ENCODE data around the gene CCNA2. TPM values are rescaled to one million over a fixed set of nuclear protein-coding genes. Genes with fewer than 3 reads are reported as not detected.

The CCNA2 gene
- total RNA-seq = 10 to 100 TPM; 91.2 to 92.3 TPM

DNA sequence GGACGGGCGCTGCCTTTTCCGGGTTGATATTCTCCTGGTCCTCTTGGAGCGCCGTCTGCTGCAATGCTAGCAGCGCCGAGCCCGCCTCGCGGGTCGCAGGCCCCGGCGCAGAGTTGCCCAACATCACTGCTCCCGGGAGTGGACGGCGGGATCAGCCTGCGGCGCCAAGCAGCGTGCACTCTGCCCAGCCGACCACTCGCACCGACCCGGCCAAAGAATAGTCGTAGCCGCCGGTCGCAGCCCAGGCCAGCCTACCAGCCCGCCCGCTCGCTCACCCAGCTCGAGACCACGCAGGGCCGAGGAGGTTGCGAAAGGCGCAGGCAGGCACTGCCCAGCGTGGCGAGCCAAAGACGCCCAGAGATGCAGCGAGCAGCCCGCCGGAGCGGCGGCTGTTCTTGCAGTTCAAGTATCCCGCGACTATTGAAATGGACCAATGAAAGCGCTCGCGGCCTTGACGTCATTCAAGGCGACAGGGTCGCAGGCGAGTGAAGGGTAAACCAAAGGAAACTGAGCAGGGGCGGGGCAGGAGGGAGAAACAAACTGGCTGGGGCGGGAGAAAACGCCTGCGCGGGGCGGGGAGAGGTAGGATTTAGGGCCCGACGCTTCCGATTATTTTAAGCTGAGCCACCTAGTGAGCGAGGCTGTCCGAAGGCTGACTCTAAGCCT, at the start of gene CCNA2:
TSS of gene CCNA2 (minus strand) at position 379 of the 666 bp plus-strand sequence. CDS start at position 124, 255 bp downstream.
- POLR2A ChIA-PET = interaction anchor here (0.7 kb wide), 1 partner anchor 46 kb away, joined by 5 read pairs; the partner anchor contains the start of gene BBS7
- CTCF ChIA-PET = interaction anchor here (1.5 kb wide), 1 partner anchor 22 kb away, joined by 3 read pairs; the partner anchor contains the start of gene EXOSC9

DNA sequence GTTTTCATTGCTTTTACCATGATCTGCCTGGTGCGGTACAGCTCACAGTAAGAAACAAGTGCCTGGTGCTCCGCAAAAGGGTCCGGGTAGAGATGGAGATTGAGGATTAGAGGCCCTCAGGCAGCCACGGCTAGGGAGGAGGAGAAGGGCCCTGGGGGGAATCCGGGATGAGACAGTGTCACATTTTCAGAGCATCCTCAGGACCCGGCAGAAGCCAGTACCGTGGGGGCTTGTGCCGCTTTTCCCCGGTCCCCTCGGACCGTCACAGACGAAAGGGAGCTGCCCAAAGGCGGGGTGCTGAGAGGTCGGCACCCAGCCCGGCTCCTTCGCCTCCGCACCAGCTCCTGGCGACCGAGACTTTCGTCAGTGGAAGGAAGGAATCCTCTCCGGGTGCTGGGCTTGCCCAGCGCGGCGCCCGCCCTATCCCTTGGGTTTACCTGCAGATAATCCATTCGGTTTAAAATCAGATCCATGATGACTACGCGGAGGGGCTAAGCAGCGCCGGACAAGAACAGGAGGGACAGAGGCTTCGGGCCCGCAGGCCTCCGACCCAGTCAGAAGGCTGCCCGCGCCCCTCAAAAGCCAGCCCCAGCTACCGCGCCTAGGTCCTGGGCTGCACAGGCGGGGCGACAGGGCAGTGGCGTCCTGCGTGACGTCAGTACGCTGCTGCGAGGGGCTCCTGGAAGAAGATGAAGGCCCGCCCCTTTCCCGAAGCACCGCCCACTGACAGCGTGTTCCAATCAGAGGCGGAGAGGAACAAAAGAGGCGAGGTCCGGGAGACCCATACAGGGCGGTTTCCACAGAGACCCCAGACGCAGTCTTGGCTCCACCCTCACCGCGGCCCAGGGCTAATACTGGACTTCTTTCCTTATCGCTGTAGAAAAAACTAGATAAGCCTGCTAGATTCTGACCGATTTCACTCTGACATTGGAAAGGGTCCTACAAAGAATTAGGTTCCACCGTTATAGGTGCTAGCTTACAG, 46.4 kb upstream of the CCNA2 start, which contains the start of gene BBS7:
TSS of gene BBS7 (minus strand) at position 634 of the 982 bp plus-strand sequence. CDS start at position 473, 161 bp downstream.
- ChIA-PET POLR2A (interaction anchor here (0.7 to 1.1 kb wide), 2 partner anchors 46 to 69 kb away, joined by 3 to 5 read pairs; partner anchors contain the start of gene EXOSC9), CTCF (interaction anchor here (1.1 kb wide), 1 partner anchor 14 kb away, joined by 3 read pairs; no protein-coding TSS in a partner anchor)

GRCh38 chr4:121863799-121864198, 40.1 kb upstream of the CCNA2 start:
- POLR2A ChIA-PET = no interaction called here
- CTCF ChIA-PET = no interaction called here

DNA sequence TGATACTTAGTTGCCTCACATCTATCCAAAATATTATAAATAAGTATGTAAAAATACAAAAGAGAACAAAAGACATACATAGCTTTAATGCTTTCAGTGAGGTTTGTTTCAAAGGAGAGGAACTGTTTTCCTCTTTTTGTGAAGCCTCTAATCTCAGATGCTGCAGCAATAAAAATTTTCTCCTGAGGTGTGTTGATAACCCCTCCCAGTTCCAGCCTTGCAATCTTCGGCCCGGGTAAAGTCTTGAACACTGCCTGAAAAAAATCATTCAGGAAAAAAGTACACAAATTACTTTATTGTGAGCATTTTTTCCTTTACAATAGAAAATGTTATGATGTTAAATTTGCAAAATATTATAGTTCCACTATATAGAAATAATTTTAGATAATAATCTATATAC, 37.7 kb upstream of the CCNA2 start:
- POLR2A ChIA-PET = no interaction called here
- CTCF ChIA-PET = no interaction called here

DNA sequence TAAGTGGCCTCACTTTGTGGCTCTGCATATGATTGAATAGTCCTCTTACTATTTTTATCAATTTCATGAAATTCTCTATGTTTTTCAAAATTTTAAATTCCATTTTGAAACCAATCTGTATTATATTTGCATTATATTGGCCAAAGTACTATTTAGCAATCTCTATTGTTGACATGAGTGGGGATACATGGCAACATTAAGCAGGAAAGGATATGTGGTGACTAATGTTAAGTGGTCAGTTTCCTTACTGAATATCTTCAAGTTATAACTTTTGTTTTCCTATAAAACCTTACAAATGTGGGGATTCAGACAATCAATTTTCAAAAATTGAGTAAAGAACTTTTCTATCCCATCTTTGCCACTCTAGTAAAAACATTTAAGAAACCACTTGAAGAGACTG, 36.4 kb upstream of the CCNA2 start:
- ChIA-PET CTCF (no interaction called here), POLR2A (no interaction called here)

DNA sequence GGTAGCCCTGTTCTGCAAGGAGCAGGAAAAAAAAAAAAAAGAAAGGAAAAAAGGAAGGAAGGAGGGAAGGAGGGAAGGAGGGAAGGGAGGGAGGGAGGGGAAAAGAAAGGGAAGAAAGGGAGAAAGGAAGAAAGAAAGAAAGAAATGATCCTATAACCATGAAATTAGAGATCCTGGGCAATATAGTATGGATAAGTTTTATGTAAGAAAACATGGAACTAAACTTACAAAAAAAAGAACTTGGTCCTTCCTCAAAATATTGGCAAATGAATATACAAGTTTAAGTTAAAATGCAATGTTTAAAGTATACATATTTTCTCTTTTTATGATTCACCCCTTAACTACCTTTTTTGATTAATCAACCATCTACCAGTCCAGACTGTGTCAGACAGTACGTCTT, 27.7 kb upstream of the CCNA2 start:
- CTCF ChIA-PET = no interaction called here

DNA sequence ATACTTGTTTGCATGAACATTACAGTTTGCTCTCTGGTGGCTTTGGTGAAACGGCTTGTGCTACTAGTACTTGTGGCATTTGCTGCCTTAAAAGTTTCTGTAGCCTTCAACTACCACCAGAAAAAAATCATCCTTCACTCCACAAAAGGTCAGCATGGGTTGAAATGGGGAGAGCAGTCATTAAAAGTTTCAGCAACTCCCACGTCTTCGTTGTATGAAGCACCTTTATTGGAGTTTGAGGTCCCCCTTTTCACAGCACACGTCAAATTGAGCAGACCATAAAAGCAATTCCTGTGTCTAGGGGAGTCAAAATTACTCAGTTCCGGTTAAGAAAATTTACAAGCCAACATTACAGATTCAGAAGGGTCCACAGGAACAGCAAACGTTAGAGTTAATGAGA, 23.0 kb upstream of the CCNA2 start:
- CTCF ChIA-PET = no interaction called here
- POLR2A ChIA-PET = no interaction called here

More for the DNA sequence above, 27.7 kb upstream of the CCNA2 start:
- POLR2A ChIA-PET = no interaction called here

DNA sequence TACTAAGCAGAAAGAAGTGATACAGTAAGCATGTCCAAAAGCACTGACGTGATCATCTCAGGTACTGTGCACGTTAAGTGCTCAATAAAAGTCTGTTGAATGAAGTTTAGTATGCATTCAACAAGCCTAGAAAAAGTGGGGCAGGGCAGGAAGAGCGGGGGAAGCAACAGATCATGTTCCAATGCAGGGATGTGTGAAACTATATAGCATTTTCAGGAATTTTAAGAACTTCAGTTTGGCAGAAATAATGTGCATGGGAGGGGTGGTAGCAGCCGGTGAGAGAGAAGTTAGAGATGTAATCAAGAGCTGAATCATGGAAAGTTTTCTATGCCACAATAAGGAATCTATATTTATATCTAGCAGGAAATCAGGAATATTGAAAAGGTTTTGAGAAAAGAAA, 19.2 kb upstream of the CCNA2 start:
- POLR2A ChIA-PET = no interaction called here
- CTCF ChIA-PET = no interaction called here

GRCh38 chr4:121838136-121838535, 14.5 kb upstream of the CCNA2 start:
- CTCF ChIA-PET = no interaction called here
- POLR2A ChIA-PET = interaction anchor here (0.6 kb wide), 1 partner anchor 33 kb away, joined by 4 read pairs; no protein-coding TSS in a partner anchor

DNA sequence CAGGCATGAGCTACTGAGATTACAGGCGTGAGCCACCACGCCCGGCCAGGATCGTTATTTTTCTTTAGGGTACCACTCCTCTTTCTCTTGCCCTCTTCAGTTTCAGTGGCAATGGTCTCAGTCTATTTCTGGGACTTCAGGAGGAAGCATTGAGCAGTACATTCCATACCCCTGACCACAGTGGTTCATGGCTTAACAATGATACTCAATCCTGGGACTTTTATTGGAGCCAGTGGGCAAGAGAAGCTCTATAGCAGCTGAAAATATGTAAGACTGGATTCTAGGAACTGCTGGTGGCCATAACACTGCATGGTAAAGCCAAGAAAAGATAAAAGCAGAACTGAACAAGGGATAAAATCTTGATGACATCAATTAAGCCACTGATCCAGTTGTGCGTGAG, 5.8 kb upstream of the CCNA2 start:
- POLR2A ChIA-PET = no interaction called here
- CTCF ChIA-PET = no interaction called here

- ChIA-PET CTCF (no interaction called here), POLR2A (no interaction called here)
These were observed 4.2 kb upstream of the CCNA2 start for GRCh38 chr4:121827853-121828252.

- CTCF ChIA-PET = interaction anchor here (1.5 kb wide), 1 partner anchor 24 kb away, joined by 3 read pairs; the partner anchor contains the start of gene EXOSC9
- POLR2A ChIA-PET = interaction anchor here (0.6 kb wide), 1 partner anchor 133 kb away, joined by 3 read pairs; no protein-coding TSS in a partner anchor
These were observed 1.3 kb upstream of the CCNA2 start for GRCh38 chr4:121824950-121825349.

DNA sequence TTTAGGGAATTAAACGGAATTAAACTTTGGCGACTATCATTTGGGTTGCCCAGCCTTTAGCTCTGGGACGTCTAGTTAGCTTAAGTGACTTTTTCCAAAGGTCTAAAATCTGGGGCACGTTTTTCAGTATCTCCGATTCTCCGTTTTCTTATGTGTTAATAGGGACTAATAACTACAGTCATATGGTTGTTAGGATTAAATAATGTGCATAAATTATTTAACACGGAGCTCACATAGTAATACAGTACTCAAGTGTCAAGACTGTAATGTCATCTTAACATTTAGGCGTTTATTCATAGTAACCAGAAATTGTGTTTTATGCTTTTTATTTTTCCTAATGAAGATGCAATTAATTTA, 466 bp upstream of the CCNA2 start:
- CTCF ChIA-PET = interaction anchor here (1.5 kb wide), 1 partner anchor 23 kb away, joined by 3 read pairs; the partner anchor contains the start of gene EXOSC9
- POLR2A ChIA-PET = interaction anchor here (0.7 kb wide), 1 partner anchor 46 kb away, joined by 5 read pairs; the partner anchor contains the start of gene BBS7

GRCh38 chr4:121822796-121823504, 733 bp downstream of the CCNA2 start:
- CTCF ChIA-PET = no interaction called here
- POLR2A ChIA-PET = interaction anchor here (0.8 kb wide), 1 partner anchor 22 kb away, joined by 3 read pairs; no protein-coding TSS in a partner anchor

DNA sequence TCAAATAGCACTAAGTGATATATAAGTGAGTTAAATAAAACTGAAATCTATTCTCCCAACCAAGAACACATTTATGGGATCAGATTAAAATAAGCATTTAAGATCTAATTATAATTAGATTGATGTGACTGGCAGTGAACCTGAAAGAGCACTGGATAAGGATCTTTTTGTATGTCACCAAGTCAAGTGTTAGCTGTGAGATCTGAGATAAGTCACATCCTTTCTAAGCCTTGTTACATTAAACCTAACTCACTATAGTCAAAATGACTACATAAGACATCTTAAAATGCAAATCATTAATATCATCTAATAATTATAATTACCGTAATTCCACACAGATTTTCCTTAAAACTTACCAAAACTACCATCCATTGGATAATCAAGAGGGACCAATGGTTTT, 1.6 kb downstream of the CCNA2 start:
- POLR2A ChIA-PET = interaction anchor here (0.6 to 0.8 kb wide), 2 partner anchors 20 to 21 kb away, joined by 3 read pairs; no protein-coding TSS in a partner anchor
- CTCF ChIA-PET = no interaction called here

DNA sequence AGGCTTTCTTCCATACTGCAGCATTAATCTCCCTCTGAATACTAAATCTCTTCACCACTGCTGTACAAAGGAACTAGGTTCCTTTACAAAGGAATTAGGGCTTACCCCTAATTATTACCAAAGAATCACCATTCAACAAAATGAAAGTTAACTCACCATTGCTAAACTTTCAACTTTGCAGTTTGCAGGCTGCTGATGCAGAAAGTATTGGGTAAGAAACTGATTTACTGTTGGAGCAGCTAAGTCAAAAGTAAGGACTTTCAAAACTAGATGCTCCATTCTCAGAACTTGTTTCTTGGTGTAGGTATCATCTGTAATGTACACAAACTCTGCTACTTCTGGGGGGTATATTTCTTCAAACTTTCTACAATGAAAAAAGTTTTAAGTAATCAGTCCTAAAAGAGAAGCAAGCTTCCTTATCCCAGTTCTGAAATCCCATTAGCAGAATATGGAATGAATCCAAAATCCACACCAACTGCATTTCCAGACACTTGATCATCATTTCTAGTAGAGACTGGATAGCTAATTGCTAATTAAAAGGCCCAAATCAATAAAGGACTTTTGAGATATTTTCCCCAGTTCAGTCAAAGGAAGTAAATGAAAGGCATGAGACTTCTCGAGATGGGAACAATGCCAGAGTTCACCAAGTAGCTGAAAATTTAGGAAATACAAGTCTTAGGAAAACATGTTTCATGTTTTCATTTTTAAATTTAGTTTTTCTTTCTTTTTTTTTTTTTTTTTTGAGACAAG, 4.3 kb downstream of the CCNA2 start:
- POLR2A ChIA-PET = interaction anchor here (0.7 kb wide), 1 partner anchor 433 kb away, joined by 3 read pairs; no protein-coding TSS in a partner anchor
- CTCF ChIA-PET = interaction anchor here (0.7 kb wide), 1 partner anchor 323 kb away, joined by 3 read pairs; no protein-coding TSS in a partner anchor

DNA sequence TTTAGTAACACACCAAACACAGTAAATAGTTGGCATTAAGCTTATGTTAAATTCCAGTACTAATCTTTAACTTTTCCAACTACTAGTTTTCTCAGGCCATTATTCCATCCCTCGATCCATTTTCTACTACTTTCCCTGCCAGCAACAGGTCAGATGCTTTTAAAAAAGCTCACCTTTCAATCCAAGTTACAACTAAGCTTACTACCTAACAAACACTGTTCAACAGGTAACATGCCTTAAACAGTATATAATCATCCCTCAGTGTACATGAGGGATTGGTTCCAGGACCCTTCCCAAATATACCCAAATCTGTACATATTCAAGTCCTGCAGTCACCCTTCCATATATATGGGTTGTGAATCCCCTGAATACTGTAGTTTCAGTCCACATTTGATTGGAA, 5.5 kb downstream of the CCNA2 start:
- ChIA-PET POLR2A (no interaction called here), CTCF (no interaction called here)

- CTCF ChIA-PET = no interaction called here
- POLR2A ChIA-PET = no interaction called here
These were observed 6.0 kb downstream of the CCNA2 start for GRCh38 chr4:121817701-121818100.

GRCh38 chr4:121817006-121817405, 6.7 kb downstream of the CCNA2 start:
- POLR2A ChIA-PET = no interaction called here
- CTCF ChIA-PET = no interaction called here

All from activated CD8-positive, alpha-beta memory T cell treated with anti-CD3 and anti-CD28 coated beads for 36 hours (primary cell).